GM12878 (cell line): Measurements from ENCODE around the gene TOPBP1. TPM values are rescaled to one million over a fixed set of nuclear protein-coding genes. Genes with fewer than 3 reads are reported as not detected.
A peak's percentile ranks its signal among the peaks of the same experiment; 100 is the strongest.

ENCODE experiments used
- BHLHE40 ChIP-seq, 2 experiments: fragments of 450-650 bp in 1 of 2; IDR thresholded peaks; 2 replicates each; pipeline ENCODE4 v1.6.1; 2011 to 2017; ENCODE audit warnings: low read depth in 2 of 2, borderline replicate concordance in 1 of 2, improper control_type of control experiment in 1 of 2, low read length in 1 of 2, mild to moderate bottlenecking in 1 of 2
- ESRRA ChIP-seq: IDR thresholded peaks from 2 replicates; pipeline ENCODE4 v1.6.1; 2012; ENCODE audit warnings: mild to moderate bottlenecking, low read length, improper control_type of control experiment
- HDGF ChIP-seq: fragments of 450-650 bp; IDR thresholded peaks from 2 replicates; pipeline ENCODE4 v1.6.1; 2016; ENCODE audit warnings: antibody characterized with exemption
- JUND ChIP-seq: IDR thresholded peaks from 2 replicates; pipeline ENCODE4 v1.6.1; 2012; ENCODE audit warnings: low read depth, mild to moderate bottlenecking, low read length, improper control_type of control experiment, moderate library complexity
- NFYA ChIP-seq: IDR thresholded peaks from 2 replicates; pipeline ENCODE4 v1.6.1; 2011; ENCODE audit warnings: low read depth, mild to moderate bottlenecking, low read length, improper control_type of control experiment, borderline replicate concordance
- NR2F1 ChIP-seq: fragments of 450-650 bp; conservative IDR thresholded peaks from 2 replicates; pipeline ENCODE4 v1.6.1; 2017; ENCODE audit warnings: mild to moderate bottlenecking
- SIN3A ChIP-seq: IDR thresholded peaks from 2 replicates; pipeline ENCODE4 v1.6.1; 2012; ENCODE audit warnings: low read depth, low read length, improper control_type of control experiment
- SMAD1 ChIP-seq: fragments of 450-650 bp; IDR thresholded peaks from 2 replicates; pipeline ENCODE4 v1.6.1; 2018; ENCODE audit warnings: mild to moderate bottlenecking, low read depth; ENCODE audit not compliant: partially characterized antibody
- SREBF2 ChIP-seq: IDR thresholded peaks from 2 replicates; pipeline ENCODE4 v1.6.1; 2012; ENCODE audit warnings: mild to moderate bottlenecking, low read length
- polyA plus RNA-seq, 11 experiments: library from polyadenylated mRNA; depleted of rRNA in 4 of 11; unstranded in 6 of 11; stranded (reverse) in 5 of 11; fragments of >200 nt; fragmentation: Nextera tagmentation in 4 of 11; fragmentation: Illumina TruSeq in 1 of 11; extraction: Ambion mirVana in 4 of 11; extraction: Trizol in 1 of 11; gene quantifications; 1 replicate in 1 of 11; 2 replicates in 10 of 11; pipeline versions ENCODE4 v1.2.1 to v1.2.3, GENCODE V29; 2011 to 2016; ENCODE audit warnings: inconsistent platforms in 2 of 11, missing spikeins in 2 of 11, low read depth in 1 of 11
- total RNA-seq, 4 experiments: library from RNA; depleted of rRNA in 3 of 4; stranded (reverse); fragments of >200 nt in 3 of 4; fragmentation: Illumina TruSeq in 1 of 4; extraction: Trizol in 1 of 4; gene quantifications; 2 replicates each; pipeline versions ENCODE4 v1.2.1 to v1.2.3, GENCODE V29; 2013 to 2021
- TF ChIP-seq, protein P1 (sequence below): fragments of 450-650 bp; IDR thresholded peaks from 2 replicates; pipeline ENCODE4 v1.6.1; 2017; ENCODE audit warnings: low read depth, mild to moderate bottlenecking, moderate library complexity
- TF ChIP-seq, protein P2 (sequence below): IDR thresholded peaks from 2 replicates; pipeline ENCODE4 v1.6.1; 2012; ENCODE audit warnings: improper control_type of control experiment, low read depth, low read length; ENCODE audit not compliant: insufficient replicate concordance
- TF ChIP-seq, protein P3 (sequence below): IDR thresholded peaks from 2 replicates; pipeline ENCODE4 v1.6.1; 2011; ENCODE audit warnings: low read depth, mild to moderate bottlenecking, low read length, moderate library complexity, borderline replicate concordance; ENCODE audit errors: extremely low read depth

Gene TOPBP1
- total and polyA plus RNA-seq, 10 of the 15 experiments (the other 5 are each of a cell fraction or from before 2014, with no cell fraction given) = 18.3 to 99.3 (median 61.5) TPM

DNA sequence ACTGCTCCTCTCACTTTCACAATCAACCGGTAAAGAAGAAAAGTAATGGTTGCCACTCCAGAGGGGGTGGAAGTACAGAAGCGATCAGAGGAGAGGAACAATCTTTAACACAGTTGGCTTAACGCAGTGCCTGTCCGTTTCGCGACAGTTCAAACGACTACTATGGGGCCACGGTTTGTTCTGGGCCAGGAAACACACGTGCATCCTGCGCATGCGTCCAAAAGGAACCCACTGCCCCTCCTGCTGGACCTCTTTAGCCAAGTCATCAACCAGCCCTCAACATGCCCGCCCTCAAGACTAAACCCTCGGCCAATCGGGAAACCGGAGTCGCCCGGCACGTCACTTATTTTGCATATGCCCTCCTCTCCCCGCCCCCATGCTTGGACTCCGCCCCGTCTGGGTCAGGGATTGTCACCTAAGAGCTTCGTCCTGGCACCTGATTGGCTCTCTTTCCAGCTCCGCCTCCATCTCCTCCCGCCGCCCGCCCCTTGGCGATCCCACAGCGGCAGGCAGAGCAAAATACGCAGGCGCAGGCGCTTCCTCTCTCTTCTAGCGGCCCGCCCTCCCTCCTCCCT is 88.6 kb downstream of the TOPBP1 start (continued):
- TF ChIP-seq HDGF (peak; percentile 100), SREBF2 (no peak), SIN3A (no peak), NR2F1 (peak; percentile 70), BHLHE40 (IDR thresholded peaks at IDR 0.05; ENCODE audit: borderline replicate concordance in 1 of 2, low read depth in 2 of 2, low read length in 1 of 2) (peak; percentile 98), NFYA (no peak), ESRRA (no peak), SMAD1 (no peak), JUND (no peak)
- TF ChIP-seq, protein P1, sequence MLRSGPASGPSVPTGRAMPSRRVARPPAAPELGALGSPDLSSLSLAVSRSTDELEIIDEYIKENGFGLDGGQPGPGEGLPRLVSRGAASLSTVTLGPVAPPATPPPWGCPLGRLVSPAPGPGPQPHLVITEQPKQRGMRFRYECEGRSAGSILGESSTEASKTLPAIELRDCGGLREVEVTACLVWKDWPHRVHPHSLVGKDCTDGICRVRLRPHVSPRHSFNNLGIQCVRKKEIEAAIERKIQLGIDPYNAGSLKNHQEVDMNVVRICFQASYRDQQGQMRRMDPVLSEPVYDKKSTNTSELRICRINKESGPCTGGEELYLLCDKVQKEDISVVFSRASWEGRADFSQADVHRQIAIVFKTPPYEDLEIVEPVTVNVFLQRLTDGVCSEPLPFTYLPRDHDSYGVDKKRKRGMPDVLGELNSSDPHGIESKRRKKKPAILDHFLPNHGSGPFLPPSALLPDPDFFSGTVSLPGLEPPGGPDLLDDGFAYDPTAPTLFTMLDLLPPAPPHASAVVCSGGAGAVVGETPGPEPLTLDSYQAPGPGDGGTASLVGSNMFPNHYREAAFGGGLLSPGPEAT = no peak
- TF ChIP-seq, protein P2, sequence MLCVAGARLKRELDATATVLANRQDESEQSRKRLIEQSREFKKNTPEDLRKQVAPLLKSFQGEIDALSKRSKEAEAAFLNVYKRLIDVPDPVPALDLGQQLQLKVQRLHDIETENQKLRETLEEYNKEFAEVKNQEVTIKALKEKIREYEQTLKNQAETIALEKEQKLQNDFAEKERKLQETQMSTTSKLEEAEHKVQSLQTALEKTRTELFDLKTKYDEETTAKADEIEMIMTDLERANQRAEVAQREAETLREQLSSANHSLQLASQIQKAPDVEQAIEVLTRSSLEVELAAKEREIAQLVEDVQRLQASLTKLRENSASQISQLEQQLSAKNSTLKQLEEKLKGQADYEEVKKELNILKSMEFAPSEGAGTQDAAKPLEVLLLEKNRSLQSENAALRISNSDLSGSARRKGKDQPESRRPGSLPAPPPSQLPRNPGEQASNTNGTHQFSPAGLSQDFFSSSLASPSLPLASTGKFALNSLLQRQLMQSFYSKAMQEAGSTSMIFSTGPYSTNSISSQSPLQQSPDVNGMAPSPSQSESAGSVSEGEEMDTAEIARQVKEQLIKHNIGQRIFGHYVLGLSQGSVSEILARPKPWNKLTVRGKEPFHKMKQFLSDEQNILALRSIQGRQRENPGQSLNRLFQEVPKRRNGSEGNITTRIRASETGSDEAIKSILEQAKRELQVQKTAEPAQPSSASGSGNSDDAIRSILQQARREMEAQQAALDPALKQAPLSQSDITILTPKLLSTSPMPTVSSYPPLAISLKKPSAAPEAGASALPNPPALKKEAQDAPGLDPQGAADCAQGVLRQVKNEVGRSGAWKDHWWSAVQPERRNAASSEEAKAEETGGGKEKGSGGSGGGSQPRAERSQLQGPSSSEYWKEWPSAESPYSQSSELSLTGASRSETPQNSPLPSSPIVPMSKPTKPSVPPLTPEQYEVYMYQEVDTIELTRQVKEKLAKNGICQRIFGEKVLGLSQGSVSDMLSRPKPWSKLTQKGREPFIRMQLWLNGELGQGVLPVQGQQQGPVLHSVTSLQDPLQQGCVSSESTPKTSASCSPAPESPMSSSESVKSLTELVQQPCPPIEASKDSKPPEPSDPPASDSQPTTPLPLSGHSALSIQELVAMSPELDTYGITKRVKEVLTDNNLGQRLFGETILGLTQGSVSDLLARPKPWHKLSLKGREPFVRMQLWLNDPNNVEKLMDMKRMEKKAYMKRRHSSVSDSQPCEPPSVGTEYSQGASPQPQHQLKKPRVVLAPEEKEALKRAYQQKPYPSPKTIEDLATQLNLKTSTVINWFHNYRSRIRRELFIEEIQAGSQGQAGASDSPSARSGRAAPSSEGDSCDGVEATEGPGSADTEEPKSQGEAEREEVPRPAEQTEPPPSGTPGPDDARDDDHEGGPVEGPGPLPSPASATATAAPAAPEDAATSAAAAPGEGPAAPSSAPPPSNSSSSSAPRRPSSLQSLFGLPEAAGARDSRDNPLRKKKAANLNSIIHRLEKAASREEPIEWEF = no peak
- TF ChIP-seq, protein P3, sequence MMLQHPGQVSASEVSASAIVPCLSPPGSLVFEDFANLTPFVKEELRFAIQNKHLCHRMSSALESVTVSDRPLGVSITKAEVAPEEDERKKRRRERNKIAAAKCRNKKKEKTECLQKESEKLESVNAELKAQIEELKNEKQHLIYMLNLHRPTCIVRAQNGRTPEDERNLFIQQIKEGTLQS = no peak
